ENCODE measurements around the gene EPS15.

Gene EPS15

DNA sequence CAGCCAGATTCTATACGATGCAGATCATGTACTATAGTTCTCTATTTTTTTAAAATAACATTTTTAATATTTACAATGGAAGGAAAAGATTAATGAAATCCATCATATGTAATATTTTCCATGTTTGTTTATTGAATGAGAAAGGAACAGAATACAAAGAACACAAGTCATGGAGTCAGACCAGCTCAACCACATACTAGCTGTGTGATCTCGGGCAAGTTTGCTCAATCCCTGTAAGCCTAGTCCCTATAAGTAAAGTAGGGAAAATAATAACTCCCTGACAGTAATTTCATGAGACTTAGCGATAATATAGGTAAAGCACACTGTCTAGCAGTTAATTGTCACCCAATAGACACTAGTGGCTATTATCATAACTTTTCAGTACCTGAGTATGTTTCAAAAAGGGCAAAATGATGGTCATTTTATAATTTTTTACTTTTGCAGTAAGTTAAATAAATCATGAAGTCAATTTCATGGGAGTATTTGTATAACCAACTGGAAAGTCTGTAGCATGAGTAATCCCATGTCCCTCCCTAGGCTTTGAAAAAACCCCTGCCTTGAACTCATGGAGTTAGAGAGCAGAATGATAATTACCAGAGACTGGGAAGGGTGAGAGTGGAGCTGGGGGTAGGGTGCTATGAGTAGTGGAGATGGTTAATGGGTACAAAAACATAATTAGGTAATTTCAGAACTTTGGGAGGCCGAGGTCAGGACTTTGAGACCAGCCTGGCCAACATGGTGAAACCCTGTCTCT, 37.0 kb upstream of the EPS15 start:
- DNase-seq (ENCODE audit: extremely low read depth, low read depth) = no peak
- no peak overlapping the region for H3K4me3 ChIP-seq (replicated peaks; ENCODE audit: low read depth, low read length)
- TF ChIP-seq CTCF (IDR thresholded peaks at IDR 0.05; ENCODE audit: low read depth, low read length, missing control alignments) = no peak

GRCh38 chr1:51553911-51554310, 34.8 kb upstream of the EPS15 start:
- no peak for TF ChIP-seq CTCF (IDR thresholded peaks at IDR 0.05; ENCODE audit: low read depth, low read length, missing control alignments)
- DNase-seq (ENCODE audit: extremely low read depth, low read depth) = no peak
- H3K4me3 ChIP-seq (replicated peaks; ENCODE audit: low read depth, low read length) = no peak overlapping the region

- TF ChIP-seq CTCF (IDR thresholded peaks at IDR 0.05; ENCODE audit: low read depth, low read length, missing control alignments) = no peak
- no peak overlapping the region for H3K4me3 ChIP-seq (replicated peaks; ENCODE audit: low read depth, low read length)
- DNase-seq (ENCODE audit: extremely low read depth, low read depth) = no peak
Observed at GRCh38 chr1:51552929-51553807, 34.1 kb upstream of the EPS15 start.

- no peak for TF ChIP-seq CTCF (IDR thresholded peaks at IDR 0.05; ENCODE audit: low read depth, low read length, missing control alignments)
- no peak for DNase-seq (ENCODE audit: extremely low read depth, low read depth)
- H3K4me3 ChIP-seq (replicated peaks; ENCODE audit: low read depth, low read length) = no peak overlapping the region
Observed at GRCh38 chr1:51551848-51552296, 32.8 kb upstream of the EPS15 start.

GRCh38 chr1:51551081-51551480, 32.0 kb upstream of the EPS15 start:
- H3K4me3 ChIP-seq (replicated peaks; ENCODE audit: low read depth, low read length) = no peak overlapping the region
- no peak for TF ChIP-seq CTCF (IDR thresholded peaks at IDR 0.05; ENCODE audit: low read depth, low read length, missing control alignments)
- DNase-seq (ENCODE audit: extremely low read depth, low read depth) = no peak

DNA sequence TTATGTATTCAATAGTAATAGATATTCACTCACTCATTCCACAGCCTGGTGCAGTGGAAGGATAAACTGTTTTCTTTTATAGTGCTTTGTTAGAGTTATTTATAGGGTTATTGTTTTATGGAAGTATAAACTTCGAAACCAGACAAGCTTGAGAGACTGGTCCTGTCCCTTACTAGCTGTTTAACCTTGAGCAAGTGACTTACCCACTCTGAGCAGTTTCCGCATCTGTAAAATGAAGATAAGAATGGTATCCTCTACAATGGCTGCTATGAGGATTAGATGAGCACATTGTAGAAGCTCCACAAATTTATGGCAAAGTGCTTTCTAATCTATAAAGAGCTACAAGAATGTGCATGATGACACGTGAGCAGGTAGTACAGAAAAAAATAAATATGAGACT, 30.8 kb upstream of the EPS15 start:
- H3K4me3 ChIP-seq (replicated peaks; ENCODE audit: low read depth, low read length) = no peak overlapping the region
- no peak for DNase-seq (ENCODE audit: extremely low read depth, low read depth)

More for the DNA sequence above, 30.8 kb upstream of the EPS15 start:
- no peak for TF ChIP-seq CTCF (IDR thresholded peaks at IDR 0.05; ENCODE audit: low read depth, low read length, missing control alignments)
